Measurements from ENCODE around the gene CTNNA3. TPM values are rescaled to one million over a fixed set of nuclear protein-coding genes. Genes with fewer than 3 reads are reported as not detected.

The CTNNA3 gene
- total RNA-seq, 1 donor = not detected

GRCh38 chr10:66552331-66552730 lies 1143.7 kb downstream of the CTNNA3 start:
- Histone ChIP-seq H3K27ac (ENCODE audit: low read depth, low read length) (no peak overlapping the region), H4K20me1 (ENCODE audit: insufficient read depth, low read length) (no peaks in the 10 kb centered on the region), H3K4me1 (ENCODE audit: insufficient read depth, low read length) (no peaks in the 10 kb centered on the region), H3K4me2 (ENCODE audit: insufficient read depth, low read length) (no peak overlapping the region), H3K36me3 (ENCODE audit: insufficient read depth, low read length) (no peaks in the 10 kb centered on the region), H2AFZ (ENCODE audit: low read length) (no peak overlapping the region), H3K4me3 (ENCODE audit: insufficient read depth, low read length) (no peak overlapping the region), H3K9me3 (ENCODE audit: low read depth, low read length) (no peaks in the 10 kb centered on the region), H3K79me2 (ENCODE audit: insufficient read depth, low read length) (no peaks in the 10 kb centered on the region), H3K27me3 (ENCODE audit: insufficient read depth, low read length) (no peaks in the 10 kb centered on the region)
- TF ChIP-seq CTCF (IDR thresholded peaks at IDR 0.05; ENCODE audit: extremely low read depth, low read depth, low read length) = no peak
- DNase-seq (ENCODE audit: insufficient read length, low spot score, missing footprints) = no peak

- H3K79me2 ChIP-seq (ENCODE audit: insufficient read depth, low read length) = no peaks in the 10 kb centered on the region
- no peaks in the 10 kb centered on the region for H4K20me1 ChIP-seq (ENCODE audit: insufficient read depth, low read length)
- no peak overlapping the region for H3K4me3 ChIP-seq (ENCODE audit: insufficient read depth, low read length)
- H3K4me1 ChIP-seq (ENCODE audit: insufficient read depth, low read length) = no peaks in the 10 kb centered on the region
- H3K9me3 ChIP-seq (ENCODE audit: low read depth, low read length) = no peaks in the 10 kb centered on the region
- no peak overlapping the region for H3K4me2 ChIP-seq (ENCODE audit: insufficient read depth, low read length)
- DNase-seq (ENCODE audit: insufficient read length, low spot score, missing footprints) = no peak
- H3K27ac ChIP-seq (ENCODE audit: low read depth, low read length) = no peak overlapping the region
- no peak overlapping the region for H2AFZ ChIP-seq (ENCODE audit: low read length)
- no peak for TF ChIP-seq CTCF (IDR thresholded peaks at IDR 0.05; ENCODE audit: extremely low read depth, low read depth, low read length)
- H3K36me3 ChIP-seq (ENCODE audit: insufficient read depth, low read length) = no peaks in the 10 kb centered on the region
- H3K27me3 ChIP-seq (ENCODE audit: insufficient read depth, low read length) = no peaks in the 10 kb centered on the region
Observed at GRCh38 chr10:66550351-66550750, 1145.6 kb downstream of the CTNNA3 start.

GRCh38 chr10:66538908-66539307 lies 1157.1 kb downstream of the CTNNA3 start:
- Histone ChIP-seq H3K4me2 (ENCODE audit: insufficient read depth, low read length) (no peak overlapping the region), H3K27ac (ENCODE audit: low read depth, low read length) (no peak overlapping the region), H3K36me3 (ENCODE audit: insufficient read depth, low read length) (no peaks in the 10 kb centered on the region), H3K27me3 (ENCODE audit: insufficient read depth, low read length) (no peaks in the 10 kb centered on the region), H3K4me3 (ENCODE audit: insufficient read depth, low read length) (no peak overlapping the region), H3K79me2 (ENCODE audit: insufficient read depth, low read length) (no peaks in the 10 kb centered on the region), H3K4me1 (ENCODE audit: insufficient read depth, low read length) (no peaks in the 10 kb centered on the region), H4K20me1 (ENCODE audit: insufficient read depth, low read length) (no peaks in the 10 kb centered on the region), H3K9me3 (ENCODE audit: low read depth, low read length) (no peaks in the 10 kb centered on the region), H2AFZ (ENCODE audit: low read length) (no peak overlapping the region)
- TF ChIP-seq CTCF (IDR thresholded peaks at IDR 0.05; ENCODE audit: extremely low read depth, low read depth, low read length) = no peak
- no peak for DNase-seq (ENCODE audit: insufficient read length, low spot score, missing footprints)

GRCh38 chr10:66538371-66538770 lies 1157.6 kb downstream of the CTNNA3 start:
- no peaks in the 10 kb centered on the region for H3K4me1 ChIP-seq (ENCODE audit: insufficient read depth, low read length)
- no peaks in the 10 kb centered on the region for H3K27me3 ChIP-seq (ENCODE audit: insufficient read depth, low read length)
- no peak for DNase-seq (ENCODE audit: insufficient read length, low spot score, missing footprints)
- no peaks in the 10 kb centered on the region for H3K36me3 ChIP-seq (ENCODE audit: insufficient read depth, low read length)
- no peaks in the 10 kb centered on the region for H4K20me1 ChIP-seq (ENCODE audit: insufficient read depth, low read length)
- H2AFZ ChIP-seq (ENCODE audit: low read length) = no peak overlapping the region
- H3K79me2 ChIP-seq (ENCODE audit: insufficient read depth, low read length) = no peaks in the 10 kb centered on the region
- H3K9me3 ChIP-seq (ENCODE audit: low read depth, low read length) = no peaks in the 10 kb centered on the region
- no peak overlapping the region for H3K4me2 ChIP-seq (ENCODE audit: insufficient read depth, low read length)
- no peak overlapping the region for H3K4me3 ChIP-seq (ENCODE audit: insufficient read depth, low read length)
- no peak for TF ChIP-seq CTCF (IDR thresholded peaks at IDR 0.05; ENCODE audit: extremely low read depth, low read depth, low read length)
- no peak overlapping the region for H3K27ac ChIP-seq (ENCODE audit: low read depth, low read length)

Measured in osteoblast (primary cell).